H1 (cell line): ENCODE data around the gene YOD1.

ENCODE experiments used
- CEBPB ChIP-seq: IDR thresholded peaks from 2 replicates; pipeline ENCODE4 v1.6.1; 2012; ENCODE audit warnings: low read depth, low read length
- CHD2 ChIP-seq: IDR thresholded peaks from 2 replicates; pipeline ENCODE4 v1.6.1; 2012; ENCODE audit warnings: low read length, improper control_type of control experiment
- CREB1 ChIP-seq: IDR thresholded peaks from 2 replicates; pipeline ENCODE4 v1.6.1; 2012; ENCODE audit warnings: inconsistent platforms
- CTCF ChIP-seq, 3 experiments: IDR thresholded peaks; 1 replicate in 2 of 3; 2 replicates in 1 of 3; pipeline versions ENCODE4 v1.5.1 to v1.6.1; 2011; ENCODE audit warnings: low read length in 3 of 3, mild to moderate bottlenecking in 3 of 3, inconsistent platforms in 2 of 3, low read depth in 1 of 3, moderate library complexity in 1 of 3; ENCODE audit not compliant: insufficient read depth in 1 of 3; ENCODE audit errors: control extremely low read depth in 1 of 3
- EP300 ChIP-seq, 2 experiments: IDR thresholded peaks; 1 replicate in 1 of 2; 2 replicates in 1 of 2; pipeline ENCODE4 v1.6.1; 2011 to 2012; ENCODE audit warnings: low read depth in 2 of 2, low read length in 2 of 2, mild to moderate bottlenecking in 2 of 2, borderline replicate concordance in 1 of 2, inconsistent platforms in 1 of 2, moderate library complexity in 1 of 2
- HDAC6 ChIP-seq: IDR thresholded peaks from one replicate; pipeline ENCODE4 v1.7.1; 2012; ENCODE audit warnings: low read depth, mild to moderate bottlenecking, inconsistent platforms, low read length, moderate library complexity
- JUN ChIP-seq: IDR thresholded peaks from 2 replicates; pipeline ENCODE4 v1.6.1; 2011; ENCODE audit warnings: low read depth, mild to moderate bottlenecking, improper control_type of control experiment, low read length
- PHF8 ChIP-seq: fragments of 200-600 bp; sonication (generic); conservative IDR thresholded peaks from 2 replicates; pipeline ENCODE4 v1.7.1; 2012; ENCODE audit warnings: low read depth, mild to moderate bottlenecking, inconsistent platforms, low read length, moderate library complexity
- POLR2A ChIP-seq, 2 experiments: IDR thresholded peaks; 1 replicate in 1 of 2; 2 replicates in 1 of 2; pipeline ENCODE4 v1.6.1; 2011; ENCODE audit warnings: low read depth in 2 of 2, low read length in 2 of 2, mild to moderate bottlenecking in 2 of 2; ENCODE audit errors: control extremely low read depth in 1 of 2
- POLR2AphosphoS5 ChIP-seq: IDR thresholded peaks from 2 replicates; pipeline ENCODE4 v1.6.1; 2011; ENCODE audit warnings: low read depth, low read length
- RAD21 ChIP-seq, 2 experiments: IDR thresholded peaks in 1 of 2; conservative IDR thresholded peaks in 1 of 2; 2 replicates each; pipeline ENCODE4 v1.6.1; 2011; ENCODE audit warnings: low read depth in 2 of 2, low read length in 2 of 2, improper control_type of control experiment in 1 of 2, inconsistent platforms in 1 of 2, mild to moderate bottlenecking in 1 of 2, moderate library complexity in 1 of 2
- RFX5 ChIP-seq: IDR thresholded peaks from 2 replicates; pipeline ENCODE4 v1.6.1; 2011; ENCODE audit warnings: low read depth, low read length, improper control_type of control experiment, borderline replicate concordance
- SRF ChIP-seq: IDR thresholded peaks from 2 replicates; pipeline ENCODE4 v1.6.1; 2011; ENCODE audit warnings: mild to moderate bottlenecking, low read depth, low read length, moderate library complexity

GRCh38 chr1:207085887-207086286, 34.9 kb upstream of the YOD1 start:
- TF ChIP-seq CTCF (IDR thresholded peaks at IDR 0.05; ENCODE audit: control extremely low read depth in 1 of 3, insufficient read depth in 1 of 3, low read depth in 1 of 3, low read length in 3 of 3) (no peak), HDAC6 (no peak), EP300 (IDR thresholded peaks at IDR 0.05; ENCODE audit: borderline replicate concordance in 1 of 2, low read depth in 2 of 2, low read length in 2 of 2) (no peak), PHF8 (no peak), POLR2AphosphoS5 (no peak), SRF (no peak), CHD2 (no peak), CREB1 (no peak), RAD21 (IDR thresholded peaks at IDR 0.05 in 1 of 2, conservative IDR thresholded peaks at IDR 0.05 in 1 of 2; ENCODE audit: low read depth in 2 of 2, low read length in 2 of 2) (no peak), CEBPB (no peak), JUN (no peak), POLR2A (IDR thresholded peaks at IDR 0.05; ENCODE audit: control extremely low read depth in 1 of 2, low read depth in 2 of 2, low read length in 2 of 2) (no peak), RFX5 (no peak)
